A549 (cell line): ENCODE measurements around the gene MCM10.

ENCODE experiments used
- FOSL2 ChIP-seq, 2 experiments: fragments of 450-650 bp in 1 of 2; fragments of >200 bp in 1 of 2; sonication (Bioruptor Twin) in 1 of 2; formaldehyde crosslinking; IDR thresholded peaks; 2 replicates each; pipeline versions ENCODE4 v1.5.0 to v1.6.1; 2016 to 2020; ENCODE audit warnings: mild to moderate bottlenecking in 1 of 2, moderate library complexity in 1 of 2
- JUN ChIP-seq, 2 experiments: fragments of >200 bp; sonication (Bioruptor Twin); formaldehyde crosslinking; IDR thresholded peaks; 2 replicates in 1 of 2; 3 replicates in 1 of 2; pipeline ENCODE4 v1.6.1; 2016 to 2017
- PHF8 ChIP-seq: fragments of 200-600 bp; sonication (generic); IDR thresholded peaks from 2 replicates; pipeline ENCODE4 v1.6.1; 2016; ENCODE audit warnings: low read depth, mild to moderate bottlenecking, antibody characterized with exemption, moderate library complexity, borderline replicate concordance

DNA sequence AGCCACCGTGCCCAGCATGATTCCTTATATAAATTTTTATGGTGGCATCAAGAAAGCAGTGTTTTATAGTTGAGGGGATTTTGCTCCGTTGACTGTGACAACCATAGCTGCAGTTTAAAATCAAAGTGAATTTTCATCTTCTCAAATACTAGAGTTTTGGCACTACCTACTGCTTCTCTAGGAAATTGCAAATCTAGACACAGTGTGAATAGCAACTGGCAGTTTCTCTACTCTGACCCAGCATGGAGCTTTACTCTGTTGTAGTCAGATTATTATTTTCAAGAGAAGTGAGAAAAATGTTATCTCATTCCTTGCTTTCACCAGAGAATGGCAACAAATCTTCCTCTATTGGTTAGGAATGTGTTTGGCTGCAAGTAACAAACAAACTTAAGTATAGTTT, 22.9 kb downstream of the MCM10 start:
- TF ChIP-seq FOSL2 (IDR thresholded peaks at IDR 0.05) (no peak), FOSL2 (CRISPR knock-in tag; IDR thresholded peaks at IDR 0.05) (no peak), JUN (IDR thresholded peaks at IDR 0.05) (no peak), PHF8 (no peak)
